ENCODE data around the gene BEGAIN. TPM values are rescaled to one million over a fixed set of nuclear protein-coding genes. Genes with fewer than 3 reads are reported as not detected.
"Not testable (repeated sequence)": the region's sequence is repeated elsewhere in the genome, so short reads cannot be mapped to it uniquely, and the experiment has no call there.

Gene BEGAIN
- total RNA-seq, 1 donor from 2014 or later, result 2.5 TPM

DNA sequence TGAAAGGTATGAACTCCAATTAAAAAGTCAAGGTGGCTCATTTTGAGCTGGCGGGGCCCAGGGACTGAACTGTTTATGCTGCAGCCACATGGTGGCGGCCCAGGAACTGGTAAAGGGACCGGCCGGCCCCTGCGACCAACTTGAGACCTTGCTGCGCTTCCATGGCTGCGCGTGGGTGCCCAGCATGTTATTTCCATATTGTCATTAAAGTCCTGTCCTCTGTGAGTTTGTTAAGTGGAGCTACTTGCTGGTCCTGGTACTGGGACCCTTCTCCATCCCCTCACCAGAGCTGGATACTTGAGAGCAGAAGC lies 62.3 kb downstream of the BEGAIN start:
- no peaks in the 10 kb centered on the region for H3K36me3 Mint-ChIP-seq (ENCODE audit: low read depth)
- no peak overlapping the region for H3K27ac Mint-ChIP-seq
- H3K27me3 Mint-ChIP-seq (ENCODE audit: insufficient read depth), result no peaks in the 10 kb centered on the region
- no peak for DNase-seq (ENCODE audit: low spot score)
- intact Hi-C loops (cut with micrococcal nuclease), result loop anchor here (1.0 to 2.0 kb wide), 2 partner anchors 120 to 128 kb away; no protein-coding TSS in a partner anchor
- no peaks in the 10 kb centered on the region for H3K4me1 Mint-ChIP-seq (ENCODE audit: low read depth)
- no peak overlapping the region for H3K4me3 Mint-ChIP-seq
- no peaks in the 10 kb centered on the region for H3K9me3 Mint-ChIP-seq

DNA sequence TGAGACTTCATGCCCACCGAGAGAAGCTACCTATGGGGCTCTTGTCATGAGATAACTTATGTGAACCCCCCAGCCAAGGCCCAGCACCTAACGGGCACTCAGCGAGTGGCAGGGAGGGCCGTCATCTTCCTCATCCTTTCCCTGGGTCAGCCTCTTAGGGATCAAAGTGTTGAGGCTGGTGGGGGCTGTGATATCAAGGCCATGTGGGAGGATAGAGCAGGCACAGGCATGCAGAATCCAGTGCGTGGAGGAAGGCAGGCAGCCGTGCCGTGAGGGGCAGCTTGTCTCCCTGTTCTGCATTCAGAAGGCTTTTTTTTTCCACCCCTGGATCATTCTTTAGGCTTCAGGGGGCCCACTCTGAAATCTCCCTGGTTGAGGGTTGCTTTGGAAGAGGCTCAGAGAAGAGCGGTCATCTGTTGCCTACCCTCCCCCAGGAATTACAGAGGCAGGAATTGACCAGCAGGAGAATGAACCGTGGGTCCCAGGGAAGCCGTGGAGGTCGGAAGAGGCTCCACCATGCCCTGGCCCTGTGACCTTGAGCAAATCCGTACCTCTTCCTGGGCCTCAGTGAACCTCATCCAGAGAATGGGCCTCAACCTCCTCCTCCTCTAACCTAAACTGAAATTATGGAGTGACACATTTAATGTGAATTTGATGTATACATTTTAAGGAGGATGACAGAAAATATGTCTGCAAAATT lies 62.8 kb downstream of the BEGAIN start:
- Mint-ChIP-seq H3K4me3 (no peak overlapping the region), H3K4me1 (ENCODE audit: low read depth) (no peaks in the 10 kb centered on the region), H3K9me3 (no peaks in the 10 kb centered on the region), H3K27ac (no peak overlapping the region), H3K36me3 (ENCODE audit: low read depth) (no peaks in the 10 kb centered on the region), H3K27me3 (ENCODE audit: insufficient read depth) (no peaks in the 10 kb centered on the region)
- intact Hi-C loops (cut with micrococcal nuclease), result loop anchor here (2.0 kb wide), 1 partner anchor 128 kb away; no protein-coding TSS in a partner anchor
- DNase-seq (ENCODE audit: low spot score), result no peak

DNA sequence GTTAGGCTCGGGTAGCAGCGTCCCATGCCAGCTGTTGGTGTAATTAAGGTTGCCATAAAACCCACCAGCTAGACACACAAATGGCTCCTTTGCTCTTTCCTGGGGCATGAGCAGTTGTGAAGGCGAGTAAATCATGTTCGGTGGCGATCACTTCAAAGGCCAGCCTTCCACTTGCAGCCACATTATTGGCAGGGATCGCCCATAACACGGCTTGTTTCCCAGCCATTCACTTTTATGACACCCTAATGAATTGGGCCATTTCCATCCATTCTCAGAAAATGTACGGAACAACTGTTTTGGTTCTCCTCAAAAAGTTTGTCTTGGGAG lies 63.4 kb downstream of the BEGAIN start:
- no peaks in the 10 kb centered on the region for H3K27me3 Mint-ChIP-seq (ENCODE audit: insufficient read depth)
- no peak for DNase-seq (ENCODE audit: low spot score)
- H3K9me3 Mint-ChIP-seq, result no peaks in the 10 kb centered on the region
- H3K4me1 Mint-ChIP-seq (ENCODE audit: low read depth), result no peaks in the 10 kb centered on the region
- intact Hi-C loops (cut with micrococcal nuclease), result loop anchor here (2.0 kb wide), 1 partner anchor 129 kb away; no protein-coding TSS in a partner anchor
- H3K27ac Mint-ChIP-seq, result no peak overlapping the region
- no peak overlapping the region for H3K4me3 Mint-ChIP-seq
- H3K36me3 Mint-ChIP-seq (ENCODE audit: low read depth), result no peaks in the 10 kb centered on the region

DNA sequence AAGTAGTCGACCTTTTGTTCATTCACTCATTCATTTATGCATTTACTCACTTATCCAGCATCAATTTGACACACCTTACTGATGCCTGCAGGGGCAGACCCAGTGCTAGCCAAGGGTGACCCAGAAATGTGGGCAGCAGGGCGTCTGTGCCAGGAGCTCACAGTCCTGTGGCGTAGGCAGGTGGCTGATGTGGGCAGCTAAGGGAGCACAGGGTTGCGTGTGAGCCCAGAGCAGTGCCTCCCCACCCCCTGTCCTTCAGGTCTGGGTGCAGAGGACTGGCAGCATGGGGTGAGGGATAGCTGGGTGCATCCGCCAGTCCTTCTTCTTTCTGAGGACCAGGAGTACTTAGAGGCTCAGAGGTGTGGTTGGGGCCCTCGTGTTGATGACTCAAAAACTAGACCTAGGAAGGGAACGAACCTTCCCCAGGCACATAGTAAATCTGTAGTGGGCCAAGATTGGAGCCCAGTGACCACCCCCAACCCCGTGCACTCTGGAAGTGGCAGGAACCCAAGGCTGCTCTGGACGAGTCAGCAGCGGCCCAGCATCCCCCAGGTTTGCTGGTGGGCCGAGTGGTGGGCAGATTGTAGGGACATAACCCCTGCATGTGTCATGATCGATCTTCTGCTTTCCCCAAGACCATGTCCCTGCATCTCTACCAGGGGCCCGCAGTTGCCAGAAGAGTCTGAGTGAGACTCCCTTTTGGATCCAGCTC lies 63.9 kb downstream of the BEGAIN start:
- H3K9me3 Mint-ChIP-seq, result no peaks in the 10 kb centered on the region
- H3K4me1 Mint-ChIP-seq (ENCODE audit: low read depth), result no peaks in the 10 kb centered on the region
- no peak for DNase-seq (ENCODE audit: low spot score)
- H3K36me3 Mint-ChIP-seq (ENCODE audit: low read depth), result no peaks in the 10 kb centered on the region
- H3K4me3 Mint-ChIP-seq, result no peak overlapping the region
- no peak overlapping the region for H3K27ac Mint-ChIP-seq
- H3K27me3 Mint-ChIP-seq (ENCODE audit: insufficient read depth), result no peaks in the 10 kb centered on the region
- intact Hi-C loops (cut with micrococcal nuclease), result no loop called here

DNA sequence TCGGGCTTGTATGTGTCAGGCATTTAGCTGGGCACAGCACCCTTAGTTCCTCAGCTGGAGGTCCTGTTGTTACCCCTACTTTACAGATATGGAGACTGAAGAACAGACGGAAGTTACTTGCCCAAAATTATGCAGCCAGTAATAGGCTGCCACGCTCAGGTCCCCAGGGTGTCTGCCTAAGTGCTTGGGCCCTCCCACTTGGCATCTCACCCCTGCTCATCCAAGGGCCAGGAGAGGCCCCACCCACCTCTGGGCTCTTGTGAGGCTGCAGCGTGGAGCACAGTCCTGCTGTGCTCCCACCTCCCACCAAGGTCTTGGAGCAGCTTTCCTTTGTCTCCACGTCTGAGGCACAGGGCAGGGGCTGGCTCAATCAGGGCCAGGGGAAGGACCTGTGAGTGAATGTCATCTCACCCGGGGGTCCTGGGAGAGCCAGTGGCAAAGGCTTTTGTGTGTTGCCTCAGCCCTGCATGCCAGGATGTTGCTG lies 64.6 kb downstream of the BEGAIN start:
- H3K27me3 Mint-ChIP-seq (ENCODE audit: insufficient read depth), result no peaks in the 10 kb centered on the region
- H3K4me3 Mint-ChIP-seq, result no peak overlapping the region
- intact Hi-C loops (cut with micrococcal nuclease), result no loop called here
- H3K36me3 Mint-ChIP-seq (ENCODE audit: low read depth), result no peaks in the 10 kb centered on the region
- no peak for DNase-seq (ENCODE audit: low spot score)
- no peaks in the 10 kb centered on the region for H3K9me3 Mint-ChIP-seq
- no peaks in the 10 kb centered on the region for H3K4me1 Mint-ChIP-seq (ENCODE audit: low read depth)
- no peak overlapping the region for H3K27ac Mint-ChIP-seq

DNA sequence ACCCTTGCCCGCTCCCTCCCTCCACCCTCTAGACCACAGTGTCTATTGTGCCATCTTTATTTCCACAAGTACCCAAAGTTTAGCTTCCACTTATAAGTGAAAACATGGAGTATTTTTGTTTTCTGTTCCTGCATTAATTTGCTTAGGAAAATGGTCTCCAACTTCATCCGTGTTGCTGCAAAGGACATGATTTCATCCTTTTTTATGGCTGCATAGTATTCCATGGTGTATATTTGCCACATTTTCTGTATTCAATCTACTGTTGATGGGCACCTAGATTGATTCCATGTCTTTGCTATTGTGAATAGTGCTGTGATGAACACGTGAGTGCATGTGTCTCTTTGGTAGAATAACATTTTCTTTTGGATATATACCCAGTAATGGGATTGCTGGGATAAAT lies 81.2 kb downstream of the BEGAIN start:
- H3K36me3 Mint-ChIP-seq (ENCODE audit: low read depth); H3K9me3 Mint-ChIP-seq; intact Hi-C loops (cut with micrococcal nuclease); DNase-seq (ENCODE audit: low spot score); H3K4me1 Mint-ChIP-seq (ENCODE audit: low read depth); H3K27ac Mint-ChIP-seq; H3K4me3 Mint-ChIP-seq; H3K27me3 Mint-ChIP-seq (ENCODE audit: insufficient read depth): not testable (repeated sequence)

DNA sequence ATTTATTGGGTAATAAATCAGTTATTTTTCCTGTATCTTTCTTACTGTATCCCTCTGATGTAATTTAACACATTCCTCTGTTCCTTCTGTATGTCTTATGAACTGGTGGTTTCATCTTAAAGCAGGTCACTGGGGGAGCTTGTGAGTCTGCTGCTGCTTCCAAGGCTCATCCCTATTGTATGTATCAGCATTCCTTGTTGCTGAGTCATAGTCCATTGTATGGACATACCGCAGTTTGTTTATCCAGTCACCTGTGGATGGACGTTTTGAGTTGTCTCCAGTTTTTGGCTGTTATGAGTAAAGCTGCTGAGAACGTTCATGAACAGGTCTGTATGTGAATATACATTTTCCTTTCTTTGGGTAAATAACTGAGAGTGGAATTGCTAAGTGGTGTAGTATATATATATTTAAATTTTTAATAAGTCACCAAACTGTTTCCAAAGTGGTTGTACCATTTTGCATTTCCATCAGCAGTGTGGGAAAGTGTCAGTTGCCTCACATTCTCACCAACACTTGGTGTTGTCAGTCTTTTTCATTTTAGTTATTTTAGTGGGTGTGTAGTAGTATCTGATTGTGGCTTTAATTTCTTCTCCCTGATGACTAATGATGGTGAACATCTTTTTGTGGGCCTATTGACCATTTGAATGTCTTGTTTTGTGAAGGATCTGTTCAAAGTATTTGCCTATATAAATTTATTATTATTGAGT lies 82.7 kb downstream of the BEGAIN start:
- intact Hi-C loops (cut with micrococcal nuclease), result no loop called here
- no peak overlapping the region for H3K27ac Mint-ChIP-seq
- H3K27me3 Mint-ChIP-seq (ENCODE audit: insufficient read depth), result peaks cover 6% of the 10 kb centered on the region

DNA sequence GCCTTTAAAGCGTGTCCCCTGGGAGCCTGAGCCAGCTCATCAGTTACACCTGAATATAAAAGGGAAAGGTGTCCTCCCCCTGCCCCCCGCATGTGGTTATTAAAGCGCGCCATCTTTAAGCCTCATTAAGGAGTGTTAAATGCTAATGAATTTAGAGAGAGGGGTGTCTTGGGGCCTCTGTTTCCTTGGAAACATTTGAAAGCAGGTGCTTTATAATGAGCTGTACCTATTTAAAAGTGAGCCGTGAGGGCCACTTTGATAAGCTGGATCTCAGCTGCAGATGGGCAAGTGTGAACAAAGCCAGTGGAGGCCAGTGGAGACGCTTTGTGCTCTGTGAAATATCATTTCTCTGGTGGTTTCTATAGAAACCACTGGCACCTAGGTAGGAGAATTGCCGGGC lies 84.0 kb downstream of the BEGAIN start:
- H3K36me3 Mint-ChIP-seq (ENCODE audit: low read depth), result no peaks in the 10 kb centered on the region
- intact Hi-C loops (cut with micrococcal nuclease), result no loop called here
- H3K27me3 Mint-ChIP-seq (ENCODE audit: insufficient read depth), result no peaks in the 10 kb centered on the region
- no peak overlapping the region for H3K27ac Mint-ChIP-seq
- peaks cover 5% of the 10 kb centered on the region for H3K9me3 Mint-ChIP-seq
- no peak for DNase-seq (ENCODE audit: low spot score)
- no peak overlapping the region for H3K4me3 Mint-ChIP-seq
- no peaks in the 10 kb centered on the region for H3K4me1 Mint-ChIP-seq (ENCODE audit: low read depth)

More for the DNA sequence above, 82.7 kb downstream of the BEGAIN start:
- Mint-ChIP-seq H3K9me3 (peaks cover 5% of the 10 kb centered on the region), H3K4me1 (ENCODE audit: low read depth) (no peaks in the 10 kb centered on the region), H3K4me3 (no peak overlapping the region), H3K36me3 (ENCODE audit: low read depth) (no peaks in the 10 kb centered on the region)
- DNase-seq (ENCODE audit: low spot score), result no peak

DNA sequence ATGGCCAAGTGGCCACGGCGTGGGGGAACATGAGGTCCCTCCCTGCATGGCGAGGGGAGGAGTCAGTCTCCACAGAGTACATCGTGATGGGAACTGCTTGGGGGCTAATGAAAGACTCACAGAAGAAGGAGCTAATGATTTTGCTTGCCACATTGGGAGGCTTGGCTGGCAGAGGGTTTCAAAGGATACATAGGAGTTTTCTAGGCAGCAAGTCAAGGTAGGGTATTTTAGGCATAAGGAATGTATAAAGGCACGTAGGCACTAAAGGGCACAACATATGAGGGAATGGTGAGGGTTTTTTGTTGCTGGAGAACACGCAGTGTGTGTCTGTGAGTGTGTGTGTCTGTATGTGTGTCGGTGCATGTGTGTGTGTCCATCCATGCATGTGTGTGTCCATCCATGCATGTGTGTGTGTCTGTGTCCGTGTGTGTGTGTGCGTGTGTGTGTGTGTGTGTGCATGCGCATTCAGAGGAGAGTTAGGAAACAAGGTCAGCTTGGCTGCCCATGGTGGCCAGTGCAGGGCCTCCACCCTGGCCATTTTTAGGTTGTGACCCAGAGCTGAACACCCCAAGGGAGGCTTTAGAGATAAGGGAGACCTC lies 84.5 kb downstream of the BEGAIN start:
- intact Hi-C loops (cut with micrococcal nuclease), result no loop called here
- Mint-ChIP-seq H3K27me3 (ENCODE audit: insufficient read depth) (no peaks in the 10 kb centered on the region), H3K9me3 (peaks cover 5% of the 10 kb centered on the region), H3K27ac (no peak overlapping the region), H3K4me3 (no peak overlapping the region), H3K36me3 (ENCODE audit: low read depth) (no peaks in the 10 kb centered on the region), H3K4me1 (ENCODE audit: low read depth) (no peaks in the 10 kb centered on the region)
- DNase-seq (ENCODE audit: low spot score), result no peak

DNA sequence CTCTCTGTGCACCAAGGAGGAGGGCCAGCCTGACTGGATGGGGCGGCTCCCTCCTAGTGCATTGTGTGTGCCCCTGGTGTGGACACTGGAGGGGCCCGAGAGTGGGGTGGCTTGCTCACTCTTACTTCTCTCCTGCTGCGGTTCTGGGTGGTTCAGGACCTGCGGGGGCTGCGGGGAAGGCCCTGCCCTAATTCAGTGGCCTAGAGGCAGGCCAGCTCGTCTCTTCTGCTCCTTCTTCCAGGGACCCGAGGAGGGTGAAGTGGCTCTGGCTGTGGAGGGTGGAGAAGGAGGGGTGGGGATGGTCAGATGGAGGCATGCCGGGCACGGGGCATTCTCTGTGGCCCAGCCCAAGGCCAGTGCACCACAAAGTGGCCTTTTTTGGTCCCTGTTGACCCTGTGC lies 87.1 kb downstream of the BEGAIN start:
- Mint-ChIP-seq H3K36me3 (ENCODE audit: low read depth) (no peaks in the 10 kb centered on the region), H3K9me3 (peaks cover 4% of the 10 kb centered on the region), H3K27ac (no peak overlapping the region), H3K27me3 (ENCODE audit: insufficient read depth) (no peaks in the 10 kb centered on the region), H3K4me1 (ENCODE audit: low read depth) (no peaks in the 10 kb centered on the region), H3K4me3 (no peak overlapping the region)
- intact Hi-C loops (cut with micrococcal nuclease), result no loop called here
- no peak for DNase-seq (ENCODE audit: low spot score)

DNA sequence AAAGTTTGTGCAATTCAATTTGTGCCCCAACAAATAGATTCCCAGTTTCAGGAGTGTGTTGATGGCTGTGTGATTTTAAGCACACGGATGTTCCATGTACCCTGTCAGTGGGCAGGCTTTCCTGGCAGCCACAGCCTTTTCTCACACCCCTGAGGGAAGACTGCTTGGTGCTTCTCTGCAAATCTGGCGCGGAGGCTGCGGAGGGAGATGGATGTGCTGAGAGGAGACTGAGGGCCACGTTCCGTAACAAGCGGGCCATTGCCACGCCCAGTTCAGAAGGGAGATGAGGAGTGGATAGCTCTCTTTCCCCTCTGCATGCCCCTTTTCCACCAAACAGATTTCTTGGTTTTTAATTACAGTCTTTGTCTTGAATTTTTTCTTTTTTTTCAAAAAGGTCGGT lies 89.1 kb downstream of the BEGAIN start:
- H3K9me3 Mint-ChIP-seq, result no peaks in the 10 kb centered on the region
- H3K4me3 Mint-ChIP-seq, result no peak overlapping the region
- intact Hi-C loops (cut with micrococcal nuclease), result no loop called here
- no peak overlapping the region for H3K27ac Mint-ChIP-seq
- DNase-seq (ENCODE audit: low spot score), result no peak
- H3K36me3 Mint-ChIP-seq (ENCODE audit: low read depth), result no peaks in the 10 kb centered on the region
- no peaks in the 10 kb centered on the region for H3K4me1 Mint-ChIP-seq (ENCODE audit: low read depth)
- H3K27me3 Mint-ChIP-seq (ENCODE audit: insufficient read depth), result no peaks in the 10 kb centered on the region

DNA sequence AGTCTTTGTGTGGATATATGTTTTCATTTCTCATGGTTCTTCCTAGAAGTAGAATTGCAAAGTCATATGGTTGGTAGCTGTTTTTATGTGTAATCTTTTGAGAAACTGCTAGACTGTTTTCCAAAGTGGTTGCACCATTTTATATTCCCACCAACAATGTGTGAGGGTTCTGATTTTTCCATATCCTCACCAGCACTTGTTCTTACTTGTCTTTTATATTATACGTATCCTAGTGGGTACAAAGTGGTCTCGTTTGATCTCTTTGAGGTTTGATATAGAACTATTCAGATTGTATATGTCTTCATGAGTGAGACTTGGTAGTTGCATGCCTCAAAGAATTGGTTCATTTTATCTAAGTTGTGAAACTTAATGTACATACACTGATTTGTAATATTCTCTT lies 91.3 kb downstream of the BEGAIN start:
- Mint-ChIP-seq H3K4me3 (no peak overlapping the region), H3K36me3 (ENCODE audit: low read depth) (no peaks in the 10 kb centered on the region), H3K27ac (no peak overlapping the region), H3K27me3 (ENCODE audit: insufficient read depth) (no peaks in the 10 kb centered on the region), H3K9me3 (no peaks in the 10 kb centered on the region), H3K4me1 (ENCODE audit: low read depth) (no peaks in the 10 kb centered on the region)
- intact Hi-C loops (cut with micrococcal nuclease), result no loop called here
- no peak for DNase-seq (ENCODE audit: low spot score)

DNA sequence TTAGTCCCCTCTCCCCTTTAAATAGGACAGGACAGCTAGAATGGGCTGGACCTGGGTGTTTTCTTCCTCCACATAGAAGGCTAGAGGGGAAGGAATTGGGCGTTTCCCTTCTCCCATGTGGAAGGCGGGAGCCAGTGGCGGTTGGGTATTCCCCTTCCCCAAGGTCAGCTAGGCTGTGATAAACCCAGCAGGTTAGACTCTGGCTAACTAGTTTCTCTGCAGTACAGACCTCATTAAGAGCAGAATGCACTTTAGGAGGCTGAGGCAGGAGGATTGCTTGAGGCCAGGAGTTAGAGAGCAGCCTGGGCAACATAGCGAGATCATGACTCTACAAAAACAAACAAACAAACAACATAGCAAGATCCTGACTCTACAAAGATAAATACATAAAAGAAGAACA lies 92.6 kb downstream of the BEGAIN start:
- DNase-seq (ENCODE audit: low spot score), result no peak
- H3K4me1 Mint-ChIP-seq (ENCODE audit: low read depth), result no peaks in the 10 kb centered on the region
- intact Hi-C loops (cut with micrococcal nuclease), result no loop called here
- no peak overlapping the region for H3K4me3 Mint-ChIP-seq
- no peaks in the 10 kb centered on the region for H3K9me3 Mint-ChIP-seq
- no peaks in the 10 kb centered on the region for H3K36me3 Mint-ChIP-seq (ENCODE audit: low read depth)
- no peak overlapping the region for H3K27ac Mint-ChIP-seq
- H3K27me3 Mint-ChIP-seq (ENCODE audit: insufficient read depth), result no peaks in the 10 kb centered on the region
